HG02798 (cell line): Measurements from ENCODE around the gene UBR4.

ENCODE experiments used
- ATAC-seq: cut with Tn5 transposase; IDR thresholded peaks from one replicate; pipeline ENCODE4 v1.9.1; 2021; ENCODE audit warnings: mild to moderate bottlenecking; ENCODE audit not compliant: unreplicated experiment, poor library complexity

The UBR4 gene

DNA sequence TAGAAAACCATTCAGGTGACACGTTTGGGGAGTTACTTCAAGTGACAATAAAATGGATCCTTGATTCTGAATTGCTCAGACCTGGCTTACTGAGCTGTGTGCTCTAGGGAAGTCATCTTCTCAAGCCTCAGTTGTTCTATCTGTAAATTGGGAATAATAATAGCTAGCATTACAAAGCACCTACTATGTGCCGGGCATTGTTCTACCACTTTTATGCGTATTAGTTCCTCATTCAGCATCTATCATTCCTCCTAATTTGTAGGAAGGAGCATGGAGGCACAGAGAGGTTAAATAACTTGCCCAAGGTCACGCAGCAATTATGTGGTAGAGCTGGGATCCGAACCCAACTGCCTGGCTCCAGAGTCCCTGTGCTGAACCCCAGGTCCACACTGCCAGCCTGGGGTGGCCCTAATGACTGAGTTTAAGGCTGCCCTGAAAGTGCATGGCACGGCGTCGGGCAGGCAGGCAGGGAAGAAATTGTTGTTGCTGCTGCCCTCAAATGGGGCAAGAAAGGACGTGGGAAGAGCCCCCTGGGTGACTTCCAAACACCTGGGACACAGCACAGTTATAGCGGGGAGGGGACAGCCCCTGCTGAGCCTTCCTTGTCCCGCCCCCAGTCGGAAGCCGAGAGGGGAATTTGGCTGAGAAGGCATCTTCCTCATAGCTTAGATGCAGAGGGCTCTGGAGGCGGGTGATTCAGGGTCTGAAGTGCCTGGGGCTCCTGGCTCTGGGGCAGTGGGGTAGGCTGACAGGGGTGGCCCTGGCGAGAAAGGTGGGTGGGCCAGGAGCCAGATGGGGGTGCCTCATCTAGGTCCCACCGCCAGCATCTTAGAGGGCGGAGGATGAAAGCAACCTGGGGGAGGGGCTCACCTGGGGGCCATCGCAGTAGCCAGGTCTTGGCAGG lies 167.1 kb downstream of the UBR4 start:
- no peak for ATAC-seq

DNA sequence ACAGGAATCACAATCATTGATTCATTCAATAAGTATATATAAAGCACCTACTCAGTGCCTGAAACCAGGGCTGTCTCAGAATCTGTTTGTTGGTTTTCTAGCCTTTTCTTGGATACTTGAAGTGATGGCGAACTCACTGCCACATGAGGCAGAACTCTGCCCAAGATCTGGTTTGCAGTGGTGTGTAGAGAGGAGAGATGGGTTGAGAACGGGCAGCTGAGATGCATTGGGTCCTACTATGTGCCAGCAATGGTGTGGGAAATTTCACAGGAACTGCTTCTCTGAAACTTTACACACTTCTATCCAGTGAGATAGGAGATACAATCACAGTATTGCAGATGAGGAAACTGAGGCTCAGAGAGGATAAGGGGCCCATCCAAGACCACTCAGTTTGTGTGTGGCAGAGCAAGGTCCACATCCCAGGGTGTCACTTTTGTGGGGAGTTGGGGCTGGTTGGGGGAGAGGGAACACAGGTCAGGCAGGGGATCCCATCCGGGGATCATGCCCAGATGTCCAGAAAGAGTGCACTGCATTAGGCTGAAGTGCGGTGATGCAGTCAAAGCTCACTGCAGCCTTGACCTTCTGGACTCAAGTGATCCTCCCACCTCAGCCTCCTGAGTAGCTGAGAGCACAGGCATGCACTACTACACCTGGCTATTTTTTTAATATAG lies 169.9 kb downstream of the UBR4 start:
- ATAC-seq, result no peak

DNA sequence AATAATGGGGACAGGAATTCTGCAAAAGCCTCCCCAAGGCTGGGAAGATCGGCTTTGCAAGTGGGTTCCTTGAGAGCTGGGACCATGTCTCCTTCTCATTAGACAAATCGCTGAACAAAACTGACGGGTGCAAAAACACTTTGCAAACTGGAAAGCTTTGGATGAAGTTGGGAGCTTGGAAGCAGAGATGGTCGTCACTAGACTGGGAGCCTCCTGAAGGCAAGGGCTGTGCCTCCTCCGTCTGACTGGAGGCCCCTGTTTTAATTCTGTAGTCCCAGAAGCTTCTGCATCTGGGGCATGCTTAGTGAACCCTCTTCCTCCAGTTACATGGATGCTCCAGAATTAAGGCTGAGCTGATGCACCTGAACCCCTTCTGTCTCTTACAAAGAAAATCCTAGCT lies 171.3 kb downstream of the UBR4 start:
- no peak for ATAC-seq

DNA sequence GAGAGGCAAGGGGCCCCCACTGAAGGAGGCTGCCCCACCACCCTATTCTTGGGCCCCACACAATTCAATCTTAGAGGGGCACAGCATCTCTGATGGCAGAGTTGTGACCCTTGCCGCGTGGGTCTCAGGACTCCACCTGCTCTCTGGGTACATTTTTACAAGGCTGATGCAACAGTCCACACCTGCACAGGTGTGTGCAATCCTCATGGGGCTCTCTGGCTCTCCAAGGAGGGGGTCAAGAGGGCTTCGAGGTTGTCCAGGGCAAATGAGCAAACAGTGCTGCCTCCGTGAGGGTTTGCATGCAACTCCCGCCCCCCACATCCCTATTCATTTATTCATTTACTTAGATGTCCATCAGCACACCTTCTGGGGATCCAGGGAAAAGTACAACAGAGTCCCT lies 172.0 kb downstream of the UBR4 start:
- no peak for ATAC-seq

DNA sequence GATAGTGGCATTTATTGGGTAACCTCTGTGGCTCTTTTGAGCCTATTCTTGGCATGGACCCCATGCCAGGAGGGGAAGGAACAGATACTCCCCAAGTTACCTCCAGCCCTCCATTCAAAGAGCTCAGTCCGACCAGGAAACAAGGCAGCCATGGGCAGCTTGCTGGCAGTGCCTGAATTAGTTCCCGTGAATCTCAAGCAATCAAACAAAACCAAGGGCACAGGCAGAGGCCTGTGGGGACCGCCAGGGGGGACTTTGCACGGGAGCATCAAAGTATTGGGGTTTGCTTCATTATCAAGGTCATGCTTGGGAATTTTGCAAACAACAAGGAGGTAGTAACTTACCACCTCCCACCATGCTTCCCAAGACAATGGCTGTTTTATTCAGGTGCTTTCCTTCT lies 172.4 kb downstream of the UBR4 start:
- no peak for ATAC-seq

DNA sequence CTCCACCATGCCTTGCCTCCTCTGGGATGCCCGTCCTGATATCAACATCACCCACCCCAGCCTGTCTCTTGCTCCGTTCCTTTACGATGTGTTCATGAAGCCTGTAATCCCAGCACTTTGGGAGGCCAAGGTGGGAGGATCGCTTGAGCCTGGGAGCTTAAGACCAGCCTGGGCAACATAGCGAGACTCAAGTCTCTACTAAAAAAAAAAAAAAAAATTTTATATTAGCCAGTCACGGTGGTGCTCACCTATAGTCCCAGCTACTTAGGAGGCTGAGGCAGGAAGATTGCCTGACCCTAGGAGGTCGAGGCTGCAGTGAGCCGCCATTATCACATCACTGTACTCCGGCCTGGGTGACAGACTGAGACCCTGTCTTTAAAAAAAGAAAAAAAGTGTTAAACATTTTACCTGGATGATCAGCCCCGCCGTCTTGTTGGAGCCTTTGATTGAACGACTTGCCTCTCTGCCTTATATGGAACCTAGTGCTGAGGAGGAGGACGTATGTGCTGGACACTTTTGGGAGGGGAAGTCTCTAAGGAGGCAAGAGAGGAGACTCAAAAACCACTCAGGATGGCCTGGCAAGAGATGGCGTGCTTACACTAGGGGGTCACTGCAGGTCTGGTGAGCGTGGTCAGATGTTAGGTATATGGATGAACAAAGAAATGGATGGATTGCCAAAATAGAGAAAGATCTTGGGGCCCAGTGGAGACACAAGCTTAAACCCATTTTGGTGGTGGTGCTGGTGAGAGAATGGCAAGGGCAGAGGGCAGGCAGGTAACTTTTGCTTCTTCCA lies 173.1 kb downstream of the UBR4 start:
- ATAC-seq, result no peak

DNA sequence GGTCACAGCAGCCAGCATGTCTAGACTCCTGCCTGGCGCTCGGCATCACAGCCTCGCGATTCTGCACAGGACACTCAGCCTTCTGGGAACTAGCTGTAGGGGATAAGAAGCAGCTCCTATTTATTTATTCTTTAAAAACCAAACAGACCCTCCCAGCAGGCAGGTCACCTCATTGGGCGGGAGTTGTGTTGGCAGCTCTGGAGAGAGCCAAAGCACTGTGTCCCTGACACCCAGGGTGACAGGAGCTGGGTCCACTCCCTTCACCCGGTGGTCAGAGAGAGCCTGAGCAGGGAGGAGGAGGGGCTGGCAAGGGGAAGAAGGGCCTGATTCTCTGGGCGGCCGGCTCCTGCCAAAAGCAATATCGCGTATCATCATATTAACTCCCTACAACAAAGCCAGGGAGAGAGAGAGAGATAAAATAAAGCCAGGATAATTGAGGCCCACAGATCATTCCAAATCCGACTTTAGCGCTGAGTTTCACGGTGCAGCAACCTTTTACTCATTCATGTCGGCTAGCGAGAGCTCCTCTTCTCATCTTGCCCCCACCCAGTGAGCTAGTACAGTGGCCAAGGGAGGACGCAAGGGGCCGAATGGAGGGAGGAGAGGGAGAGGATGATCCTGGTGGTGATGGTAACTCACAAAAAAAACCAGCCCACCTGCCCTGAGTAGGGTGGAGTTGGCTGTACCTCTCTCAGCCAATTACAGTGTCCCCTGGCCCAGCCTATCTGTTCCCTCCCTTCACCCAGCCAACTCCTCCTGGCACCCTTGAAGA lies 173.8 kb downstream of the UBR4 start:
- ATAC-seq, result no peak

DNA sequence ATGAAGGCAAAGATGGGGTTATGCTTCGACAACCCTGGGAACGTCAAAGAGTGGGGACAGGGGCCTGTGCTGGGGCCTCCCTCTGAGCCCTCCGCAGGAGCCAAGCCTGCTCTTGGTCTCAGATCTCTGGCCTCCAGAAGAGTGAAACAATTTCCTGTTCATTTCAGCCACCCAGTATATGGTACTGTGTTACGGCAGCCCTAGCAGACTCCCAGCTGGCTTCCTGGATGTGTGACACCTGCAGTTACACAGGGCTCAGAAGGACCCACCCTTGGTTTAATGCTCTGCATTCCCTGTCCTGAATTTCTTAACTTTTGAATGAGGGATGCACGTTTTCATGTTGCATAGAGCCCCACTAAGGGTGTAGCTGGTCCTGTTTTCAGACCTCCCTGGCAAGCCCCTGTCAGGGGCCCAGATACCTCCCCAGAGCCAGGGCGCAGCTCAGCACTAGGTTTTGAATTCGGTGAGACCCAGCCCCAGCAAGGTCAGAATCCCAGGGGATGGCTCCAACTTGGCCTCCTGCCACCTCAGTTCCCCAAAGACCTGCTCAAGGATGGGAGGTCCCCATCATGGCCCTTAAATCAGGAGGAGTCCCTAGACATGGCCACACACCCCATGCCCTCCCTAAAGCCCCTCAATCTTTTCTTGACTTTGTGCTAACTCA lies 174.6 kb downstream of the UBR4 start:
- ATAC-seq, result no peak

DNA sequence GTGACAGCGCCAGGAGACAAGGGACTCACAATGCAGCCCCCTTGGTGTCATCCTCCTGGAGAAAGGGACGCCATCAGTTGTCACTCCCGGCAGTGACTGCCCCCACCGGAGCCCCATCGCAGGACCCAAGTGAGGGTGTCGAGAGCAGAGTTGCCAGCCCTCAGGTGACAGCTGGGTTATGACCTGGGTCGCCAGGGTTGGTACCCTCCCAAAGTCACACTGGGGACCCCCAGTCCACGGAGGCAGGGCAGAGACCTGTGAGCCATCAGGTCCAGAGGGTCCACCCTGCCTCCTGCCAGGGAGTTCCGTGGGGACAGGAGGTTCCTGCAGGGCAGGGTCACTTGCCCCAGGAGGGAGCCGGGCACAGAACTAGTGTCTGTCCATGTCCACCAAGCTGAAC lies 175.3 kb downstream of the UBR4 start:
- ATAC-seq, result no peak

DNA sequence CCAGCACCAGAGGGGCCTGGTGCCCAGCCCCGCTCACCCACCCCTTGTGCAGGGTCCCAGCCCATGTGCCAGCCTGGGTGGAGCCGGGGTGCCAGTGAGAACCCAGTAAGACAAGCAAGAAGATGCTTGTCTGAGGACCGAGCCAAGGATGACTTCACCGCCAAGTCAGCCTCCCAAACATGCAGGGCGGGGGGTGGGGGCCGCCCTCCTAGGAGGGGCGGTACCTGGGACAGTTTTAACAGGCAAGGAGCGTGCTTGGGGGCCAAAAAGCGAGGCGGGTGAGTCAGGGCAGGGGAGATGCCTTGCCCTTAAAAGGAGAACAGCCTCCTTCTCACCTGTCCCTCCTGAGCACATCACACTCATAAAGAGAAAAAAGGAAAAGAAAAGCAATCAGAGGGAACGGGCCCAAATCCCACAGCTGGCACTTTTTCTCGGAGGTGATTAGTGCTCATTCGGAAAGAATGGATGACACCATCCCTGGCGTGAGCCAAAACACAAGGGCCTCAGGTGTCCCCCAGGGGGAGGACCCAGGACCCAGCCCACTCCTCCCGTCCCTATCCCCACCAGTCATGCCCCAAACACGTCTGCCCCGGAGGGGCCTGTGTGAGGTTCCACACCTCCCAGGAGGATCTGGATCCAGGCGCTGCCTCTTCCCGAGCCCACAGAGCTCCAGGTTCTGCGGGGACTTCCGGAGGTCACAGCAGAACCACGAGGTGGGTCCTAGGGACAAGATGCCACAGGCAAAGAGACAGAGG lies 176.0 kb downstream of the UBR4 start:
- no peak for ATAC-seq

DNA sequence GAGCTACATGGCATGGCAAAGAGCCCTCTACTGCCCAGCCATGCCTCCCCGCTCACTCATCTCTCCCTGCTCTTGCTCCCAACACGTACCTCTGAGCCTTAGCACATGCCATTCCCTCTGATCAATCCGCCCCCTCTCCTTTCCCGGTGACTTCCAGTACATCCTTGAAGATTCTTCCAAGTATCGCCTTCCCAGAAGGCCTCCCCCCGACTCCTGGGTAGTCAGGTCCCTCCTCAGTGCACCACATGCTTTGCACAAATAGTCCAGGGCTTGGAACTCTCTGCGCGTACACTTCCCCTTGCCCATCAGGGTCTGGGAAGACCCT lies 176.6 kb downstream of the UBR4 start:
- ATAC-seq, result no peak

DNA sequence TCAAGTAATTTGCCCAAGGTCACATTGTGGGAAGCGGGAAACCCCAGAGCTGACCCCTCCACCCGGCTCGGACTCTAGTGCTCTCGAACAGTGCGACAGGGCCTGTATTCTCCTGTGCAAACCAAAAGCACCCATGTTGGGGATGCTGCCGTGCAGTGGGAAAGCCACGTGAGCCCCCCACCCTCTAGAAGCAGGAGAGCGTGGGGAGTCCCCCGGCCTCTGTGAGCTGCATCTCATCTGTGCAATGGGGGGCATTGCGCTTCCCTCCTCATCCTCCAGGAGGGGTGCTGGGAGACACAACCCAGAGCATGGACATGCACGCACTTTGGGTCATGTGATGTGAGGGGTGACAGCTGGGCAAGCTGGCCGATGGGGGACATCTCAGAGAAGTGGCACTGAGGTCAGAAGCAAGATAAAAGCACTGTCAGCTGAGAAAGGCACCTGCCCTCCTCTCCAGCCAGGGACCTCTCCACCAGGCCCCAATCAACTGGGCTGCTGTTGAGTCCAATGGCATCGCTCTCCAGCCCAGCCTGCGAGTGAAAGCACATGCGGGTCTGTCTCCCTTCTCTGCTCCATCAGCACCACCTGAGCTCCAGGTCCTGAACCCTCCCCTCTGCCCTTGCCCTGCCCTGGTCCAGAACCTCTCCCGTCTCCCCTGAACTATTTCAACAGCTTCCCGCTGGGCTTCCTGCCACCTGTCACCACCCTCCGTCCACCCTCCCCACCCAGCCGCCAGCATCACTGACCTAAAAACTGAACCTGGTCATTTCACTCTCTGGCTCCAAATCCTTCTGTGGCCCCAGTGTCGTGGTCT lies 177.2 kb downstream of the UBR4 start:
- no peak for ATAC-seq

DNA sequence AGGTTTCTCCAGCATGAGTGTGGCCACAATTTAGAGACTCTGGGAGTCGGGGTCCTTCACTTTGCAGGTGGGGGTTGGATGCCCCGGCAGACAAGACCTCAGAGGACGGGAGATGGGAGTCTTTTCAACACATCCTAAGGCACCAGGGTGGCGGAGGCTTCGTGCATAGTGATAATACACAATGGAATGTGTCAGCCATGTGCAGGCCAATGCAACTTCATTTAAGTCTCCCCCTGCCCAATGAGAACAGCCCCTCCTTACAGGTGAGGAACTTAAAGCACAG lies 177.7 kb downstream of the UBR4 start:
- no peak for ATAC-seq

DNA sequence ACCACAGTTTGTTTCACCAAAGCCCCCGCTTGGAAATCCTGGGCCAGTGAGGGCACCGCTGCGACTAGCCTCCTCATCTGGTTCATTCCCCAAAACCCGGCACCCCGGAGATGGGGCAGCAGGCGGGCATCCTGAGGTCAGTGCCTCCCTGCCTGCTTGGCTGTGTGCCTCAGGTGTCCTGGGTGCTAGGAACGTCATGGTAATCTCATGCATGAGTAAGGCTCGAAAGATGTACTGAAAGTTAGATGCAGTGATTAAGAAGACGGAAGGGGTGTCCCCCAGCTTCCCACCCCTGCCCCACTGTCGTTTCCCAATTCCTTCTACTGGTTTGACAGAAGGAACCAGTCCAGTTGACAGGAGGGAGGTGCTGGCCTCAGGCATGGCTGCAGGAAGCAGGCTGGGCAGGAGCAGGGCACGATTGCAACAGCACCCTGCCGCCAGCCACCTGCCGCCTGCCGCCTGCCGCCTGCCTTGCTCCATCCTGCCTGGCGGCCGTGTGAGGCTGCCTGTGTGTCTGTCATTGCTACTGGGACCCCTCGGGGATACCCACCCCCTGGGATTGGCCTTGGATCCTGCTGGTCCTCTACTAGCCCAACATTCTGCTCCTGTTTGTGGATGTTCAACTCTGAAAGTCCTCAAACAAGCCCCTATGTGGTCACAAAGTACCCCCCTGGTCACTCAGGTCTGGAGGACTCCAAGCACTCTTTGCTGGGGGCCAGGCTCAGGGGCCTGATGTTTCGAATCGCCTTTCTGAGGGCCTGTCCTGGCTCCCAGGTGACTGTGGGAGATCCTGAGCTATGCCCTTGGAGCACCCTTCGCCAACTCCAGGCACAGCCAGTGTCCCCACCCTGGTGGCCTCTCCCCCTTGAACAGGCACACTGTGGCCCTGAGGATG lies 180.6 kb downstream of the UBR4 start:
- ATAC-seq, result no peak

DNA sequence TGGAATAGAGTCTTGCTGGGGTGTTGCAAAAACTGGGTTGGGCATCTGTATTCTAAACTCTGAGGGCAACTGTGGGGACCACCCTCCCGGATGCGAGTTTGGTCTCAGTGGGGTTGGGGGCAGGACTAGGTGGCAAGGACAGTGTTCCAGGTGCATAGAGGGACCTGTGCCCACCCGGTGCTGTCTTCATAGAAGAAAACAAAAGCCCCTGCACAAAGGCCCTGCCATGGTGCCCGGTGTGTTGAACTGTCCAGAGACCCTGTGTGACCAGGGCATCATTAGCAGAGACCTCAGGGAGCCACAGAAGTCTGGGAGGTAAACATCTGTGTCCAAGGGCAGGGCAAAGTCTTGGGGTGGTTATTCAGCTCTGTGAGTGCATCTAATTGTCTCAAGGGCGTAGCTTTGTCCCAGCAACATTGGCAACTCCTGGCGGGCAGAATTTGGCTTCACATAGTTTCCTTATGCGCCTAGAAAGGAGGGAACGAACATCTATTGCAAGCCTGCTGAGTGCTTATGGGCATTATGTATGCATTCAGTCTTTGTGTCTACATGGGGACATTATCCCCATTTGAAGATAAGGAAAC lies 181.4 kb downstream of the UBR4 start:
- ATAC-seq, result no peak

DNA sequence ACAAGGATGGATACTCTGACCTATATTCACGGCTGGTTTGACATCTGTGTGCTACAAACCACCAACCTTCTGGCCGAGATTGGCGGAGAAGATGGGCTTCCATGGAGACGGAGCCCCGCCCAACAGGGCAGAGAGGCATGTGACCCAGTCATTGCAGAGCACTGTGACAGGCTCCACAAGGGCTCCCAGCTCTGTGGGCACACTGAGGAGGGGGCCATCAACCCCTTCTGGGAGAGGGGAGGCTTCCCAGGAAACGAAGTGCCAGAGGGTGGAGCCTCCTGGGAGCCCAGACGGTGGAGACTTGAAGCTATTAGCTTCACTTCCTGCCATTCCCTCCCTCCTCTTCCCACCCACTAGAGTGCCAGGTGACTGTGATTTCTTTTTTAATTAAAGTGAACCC lies 182.0 kb downstream of the UBR4 start:
- ATAC-seq, result no peak
